ENCODE measurements around the gene FCHSD2.
A peak's percentile ranks its signal among the peaks of the same experiment; 100 is the strongest.
"Not testable (repeated sequence)": the region's sequence is repeated elsewhere in the genome, so short reads cannot be mapped to it uniquely, and the experiment has no call there.

The FCHSD2 gene

DNA sequence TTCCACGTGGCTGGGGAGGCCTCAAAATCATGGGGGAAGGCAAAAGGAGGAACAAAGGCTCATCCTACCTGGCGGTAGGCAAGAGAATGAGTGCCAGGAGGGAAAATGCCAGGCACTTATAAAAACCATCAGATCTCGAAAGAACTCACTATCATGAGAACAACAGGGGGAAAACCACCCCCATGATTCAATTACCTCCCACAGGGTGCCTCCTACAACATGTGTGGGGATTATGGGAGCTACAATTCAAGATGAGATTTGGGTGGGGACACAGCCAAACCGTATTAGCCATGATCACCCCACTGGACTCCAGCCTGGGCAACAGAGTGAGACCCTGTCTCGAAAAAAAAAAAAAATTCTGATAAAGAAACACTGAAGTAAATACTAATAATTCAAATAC lies 87.1 kb downstream of the FCHSD2 start:
- no peak overlapping the region for H3K4me3 ChIP-seq (ENCODE audit: low read length)
- TF ChIP-seq ZNF274 (IDR thresholded peaks at IDR 0.05; ENCODE audit: low read depth, low read length), result no peak

DNA sequence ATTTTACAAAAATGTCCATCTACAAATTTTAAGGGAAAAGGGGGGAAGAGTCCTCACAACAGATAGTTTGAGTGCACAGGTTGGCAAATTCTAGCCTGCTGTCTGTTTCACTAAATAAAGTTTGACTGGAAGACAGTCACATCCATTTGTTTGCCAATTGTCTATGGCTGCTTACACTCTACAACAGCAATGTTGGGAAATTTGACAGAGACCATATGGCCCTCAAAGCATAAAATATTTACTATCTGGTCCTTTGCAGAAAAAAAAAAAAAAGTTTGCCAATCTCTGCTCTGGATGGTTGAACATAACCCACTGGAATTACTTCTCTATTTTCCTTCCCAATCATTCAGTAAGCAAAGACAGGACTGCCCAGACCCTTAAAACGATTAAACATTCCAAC lies 88.2 kb downstream of the FCHSD2 start:
- TF ChIP-seq ZNF274 (IDR thresholded peaks at IDR 0.05; ENCODE audit: low read depth, low read length), result no peak
- no peak overlapping the region for H3K4me3 ChIP-seq (ENCODE audit: low read length)

DNA sequence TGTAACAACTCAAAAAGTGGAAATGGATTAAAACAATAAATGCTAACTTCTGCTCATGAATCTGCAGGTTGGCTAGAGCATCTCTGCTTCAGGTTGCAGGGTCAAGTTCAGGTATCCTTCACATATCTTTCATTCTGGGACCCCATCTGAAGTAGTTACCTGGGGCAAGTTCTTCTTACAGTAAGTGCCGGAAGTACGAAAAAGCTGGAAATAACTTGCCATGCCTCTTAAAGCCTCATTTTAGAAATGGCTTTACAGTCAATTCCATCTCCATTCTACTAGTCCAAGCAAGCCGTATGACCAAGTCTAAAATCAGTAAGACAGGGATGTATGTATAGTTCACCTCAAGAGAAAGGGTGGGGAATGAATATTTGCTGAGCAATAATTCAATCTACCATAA lies 93.7 kb downstream of the FCHSD2 start:
- peak overlapping the region; percentile 52; the same call in 1 of the 2 replicates for H3K4me3 ChIP-seq (ENCODE audit: low read length)
- no peak for TF ChIP-seq ZNF274 (IDR thresholded peaks at IDR 0.05; ENCODE audit: low read depth, low read length)

DNA sequence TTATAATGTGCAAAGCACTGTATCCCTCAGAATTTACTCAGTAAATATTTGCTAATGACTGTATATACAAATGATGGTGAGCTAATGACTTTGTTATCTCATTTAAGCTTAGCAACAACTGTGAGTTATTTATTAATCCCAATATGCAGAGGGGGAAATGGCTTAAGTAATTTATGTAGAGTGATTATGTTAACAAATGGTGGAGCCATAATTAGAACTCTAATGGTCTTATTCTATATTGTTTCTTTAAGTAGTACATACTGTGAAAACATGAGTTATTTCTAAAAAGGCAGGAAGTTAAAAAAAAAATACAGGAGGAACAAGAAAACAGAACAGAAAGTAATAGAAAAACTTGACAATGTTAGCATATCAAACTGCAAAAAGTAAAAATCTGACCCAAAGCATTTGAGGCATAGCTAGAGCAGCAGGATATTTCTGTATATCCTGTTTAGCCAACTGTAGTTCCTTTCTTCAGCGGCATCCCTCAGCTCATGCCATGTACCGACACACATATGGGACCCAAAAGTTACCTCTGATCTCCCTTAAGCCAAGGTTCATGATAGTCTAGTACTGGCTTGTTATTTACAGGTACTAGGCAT lies 94.2 kb downstream of the FCHSD2 start:
- TF ChIP-seq ZNF274 (IDR thresholded peaks at IDR 0.05; ENCODE audit: low read depth, low read length), result no peak
- peak overlapping the region; percentile 52 for H3K4me3 ChIP-seq (ENCODE audit: low read length)

DNA sequence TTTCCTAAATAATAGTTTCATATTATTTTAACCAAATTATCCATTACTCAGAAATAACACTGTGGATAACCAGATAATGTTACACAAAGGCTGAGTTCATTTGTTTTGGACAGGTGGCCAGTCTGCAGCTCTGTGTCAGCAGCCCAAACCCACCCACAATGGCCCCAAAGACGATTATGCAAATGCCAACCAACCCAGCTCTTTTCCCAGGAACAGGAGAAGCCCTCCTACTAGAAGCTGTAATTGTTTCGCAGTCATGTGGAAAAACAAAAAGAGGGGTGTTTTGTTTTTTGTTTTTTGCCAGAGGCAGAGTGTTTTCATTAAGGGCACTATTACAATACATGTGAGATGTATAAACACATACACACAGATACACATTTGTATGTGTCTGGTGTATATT lies 102.1 kb downstream of the FCHSD2 start:
- no peak overlapping the region for H3K4me3 ChIP-seq (ENCODE audit: low read length)
- no peak for TF ChIP-seq ZNF274 (IDR thresholded peaks at IDR 0.05; ENCODE audit: low read depth, low read length)

DNA sequence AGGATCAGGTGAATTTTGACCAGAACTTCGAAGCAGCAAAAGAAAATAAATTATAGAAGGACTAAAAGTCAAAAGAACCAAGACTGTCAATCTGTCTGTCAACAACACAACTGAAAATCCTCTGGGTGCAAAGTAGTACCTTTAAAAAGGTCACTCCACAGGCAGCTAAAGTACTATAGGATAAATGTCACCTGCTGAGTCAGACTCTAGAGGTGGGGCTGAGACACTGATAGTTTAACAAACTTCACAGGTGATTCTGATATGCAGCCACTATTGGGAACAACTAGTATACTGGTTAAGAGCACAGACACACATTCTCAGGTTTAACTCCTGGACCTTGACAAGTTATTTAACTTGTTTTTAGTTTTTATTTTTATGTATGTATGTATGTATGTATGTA lies 107.3 kb downstream of the FCHSD2 start:
- no peak overlapping the region for H3K4me3 ChIP-seq (ENCODE audit: low read length)

GRCh38 chr11:73034331-73034730 lies 107.8 kb downstream of the FCHSD2 start:
- TF ChIP-seq ZNF274 (IDR thresholded peaks at IDR 0.05; ENCODE audit: low read depth, low read length), result no peak
- H3K4me3 ChIP-seq (ENCODE audit: low read length), result no peak overlapping the region

More for the DNA sequence above, 107.3 kb downstream of the FCHSD2 start:
- no peak for TF ChIP-seq ZNF274 (IDR thresholded peaks at IDR 0.05; ENCODE audit: low read depth, low read length)

- TF ChIP-seq ZNF274 (IDR thresholded peaks at IDR 0.05; ENCODE audit: low read depth, low read length), result no peak
- no peak overlapping the region for H3K4me3 ChIP-seq (ENCODE audit: low read length)
Measured at GRCh38 chr11:73030130-73030529, 112.0 kb downstream of the FCHSD2 start.

- no peak overlapping the region for H3K4me3 ChIP-seq (ENCODE audit: low read length)
- TF ChIP-seq ZNF274 (IDR thresholded peaks at IDR 0.05; ENCODE audit: low read depth, low read length), result no peak
Measured at GRCh38 chr11:73029403-73029802, 112.7 kb downstream of the FCHSD2 start.

DNA sequence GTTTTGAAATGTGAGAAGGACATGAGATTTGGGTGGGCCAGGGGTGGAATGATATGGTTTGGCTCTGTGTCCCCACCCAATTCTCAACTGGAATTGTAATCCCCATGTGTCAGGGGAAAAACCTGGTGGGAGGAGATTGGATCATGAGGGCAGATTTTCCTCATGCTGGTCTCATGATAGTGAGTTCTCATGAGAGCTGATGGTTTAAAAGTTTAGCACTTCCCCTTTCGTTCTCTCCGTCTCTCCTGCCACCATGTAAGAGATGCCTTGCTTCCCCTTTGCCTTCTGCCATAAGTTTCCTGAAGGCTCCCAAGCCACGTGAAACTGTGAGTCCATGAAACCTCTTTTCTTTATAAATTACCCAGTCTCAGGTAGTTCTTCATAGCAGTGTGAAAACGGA lies 113.5 kb downstream of the FCHSD2 start:
- no peak overlapping the region for H3K4me3 ChIP-seq (ENCODE audit: low read length)
- TF ChIP-seq ZNF274 (IDR thresholded peaks at IDR 0.05; ENCODE audit: low read depth, low read length), result no peak

- not testable (repeated sequence) for H3K4me3 ChIP-seq (ENCODE audit: low read length)
Measured at GRCh38 chr11:73027840-73028239, 114.3 kb downstream of the FCHSD2 start.

GRCh38 chr11:73024639-73025038 lies 117.5 kb downstream of the FCHSD2 start:
- H3K4me3 ChIP-seq (ENCODE audit: low read length), result no peak overlapping the region
- TF ChIP-seq ZNF274 (IDR thresholded peaks at IDR 0.05; ENCODE audit: low read depth, low read length), result no peak

DNA sequence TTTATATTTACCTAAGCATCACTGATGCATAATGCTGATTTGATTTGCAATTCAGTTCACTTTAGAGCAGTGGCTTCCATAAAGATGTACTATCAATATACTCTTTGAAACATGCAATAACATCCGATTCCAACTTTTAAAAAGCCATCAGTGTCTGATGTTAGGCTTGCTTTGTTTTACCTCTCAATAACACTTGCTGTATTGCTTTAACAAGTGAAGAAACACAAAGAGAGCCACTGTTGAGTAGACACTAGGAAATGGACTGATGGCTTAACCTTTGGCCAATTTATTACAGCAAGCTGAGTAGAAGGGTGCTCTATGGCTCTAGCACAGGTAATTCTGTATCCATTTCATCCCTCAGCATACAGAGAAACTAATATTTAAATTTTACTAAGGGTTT lies 122.1 kb downstream of the FCHSD2 start:
- no peak overlapping the region for H3K4me3 ChIP-seq (ENCODE audit: low read length)

DNA sequence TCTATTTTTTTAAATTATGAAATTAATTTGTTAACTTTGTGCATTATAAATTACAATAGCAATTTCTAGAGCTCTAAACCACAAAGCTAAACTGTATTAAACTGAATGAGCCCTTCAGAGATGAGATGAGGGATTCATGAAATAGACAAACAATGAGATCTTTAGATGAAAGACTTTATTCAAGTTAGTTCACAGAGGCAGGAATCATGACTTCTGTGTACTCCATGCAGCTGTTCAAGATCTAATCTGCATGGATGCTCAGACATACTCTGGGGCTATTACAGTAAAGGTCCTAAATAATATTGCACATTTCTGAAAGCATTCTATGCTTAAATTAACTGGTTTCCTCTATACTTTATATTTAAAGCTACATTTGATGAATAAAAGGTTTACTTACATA lies 122.7 kb downstream of the FCHSD2 start:
- TF ChIP-seq ZNF274 (IDR thresholded peaks at IDR 0.05; ENCODE audit: low read depth, low read length), result no peak
- H3K4me3 ChIP-seq (ENCODE audit: low read length), result no peak overlapping the region

More for the DNA sequence above, 122.1 kb downstream of the FCHSD2 start:
- TF ChIP-seq ZNF274 (IDR thresholded peaks at IDR 0.05; ENCODE audit: low read depth, low read length), result no peak

- no peak overlapping the region for H3K4me3 ChIP-seq (ENCODE audit: low read length)
- no peak for TF ChIP-seq ZNF274 (IDR thresholded peaks at IDR 0.05; ENCODE audit: low read depth, low read length)
Measured at GRCh38 chr11:73018856-73019255, 123.3 kb downstream of the FCHSD2 start.
